Head of caudate nucleus (tissue), 42 donors: ENCODE data around the gene TXNDC12.
A peak's percentile ranks its signal among the peaks of the same experiment; 100 is the strongest.
"Not testable (repeated sequence)": the region's sequence is repeated elsewhere in the genome, so short reads cannot be mapped to it uniquely, and the experiment has no call there.

ENCODE experiments used
- DNase-seq, 42 donors: peaks; one replicate each; pipeline versions ENCODE4 v3.0.0 to v3.0.0-alpha.2; 2020 to 2021; ENCODE audit warnings: mixed read lengths in 7 of 42
- intact Hi-C: fragments of 100-400 bp; cut with DNase I; formaldehyde crosslinking; loops from one replicate; pipeline ENCODE4 v1.15.0; 2022

Gene TXNDC12

GRCh38 chr1:52007215-52008002, 47.6 kb downstream of the TXNDC12 start:
- DNase-seq, result no peak
- intact Hi-C loops, result no loop called here

DNA sequence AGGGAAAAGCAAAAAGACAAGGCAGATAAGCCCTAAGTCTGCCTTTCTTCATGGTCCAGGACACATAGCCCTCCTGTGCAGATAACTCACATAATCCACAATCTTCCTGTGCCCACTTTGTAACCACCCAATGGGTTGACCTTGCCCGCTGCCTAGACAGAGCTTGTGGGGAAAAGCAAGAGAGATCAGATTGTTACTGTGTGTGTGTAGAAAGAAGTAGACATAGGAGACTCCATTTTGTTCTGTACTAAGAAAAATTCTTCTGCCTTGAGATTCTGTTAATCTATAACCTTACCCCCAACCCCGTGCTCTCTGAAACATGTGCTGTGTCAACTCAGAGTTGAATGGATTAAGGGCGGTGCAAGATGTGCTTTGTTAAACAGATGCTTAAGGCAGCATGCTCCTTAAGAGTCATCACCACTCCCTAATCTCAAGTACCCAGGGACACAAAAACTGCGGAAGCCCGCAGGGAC, 48.9 kb downstream of the TXNDC12 start:
- DNase-seq, intact Hi-C loops: not testable (repeated sequence)

DNA sequence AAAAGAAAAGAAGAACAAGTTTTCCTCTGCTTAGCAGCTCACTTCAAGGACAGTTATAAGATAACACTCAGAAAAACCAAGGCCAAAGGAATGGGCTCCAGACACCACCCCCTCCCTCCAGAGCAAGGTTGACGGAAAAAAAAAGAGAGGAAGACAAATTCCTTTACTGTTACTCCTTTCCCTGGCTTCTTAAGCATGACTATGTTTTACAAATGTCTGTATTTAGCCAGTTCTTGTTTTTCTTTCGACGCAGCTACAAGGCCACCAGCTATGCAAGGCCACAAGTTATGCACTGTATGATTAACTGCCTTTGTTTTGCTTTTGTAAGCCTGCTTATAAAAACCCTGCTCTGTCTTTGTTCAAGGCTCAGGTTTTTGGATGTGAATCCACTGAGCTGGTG, 49.4 kb downstream of the TXNDC12 start:
- intact Hi-C loops, DNase-seq: not testable (repeated sequence)

- intact Hi-C loops, result loop anchor here (5.0 kb wide), 1 partner anchor 107 kb away; no protein-coding TSS in a partner anchor
- DNase-seq, result no peak
These were observed 51.1 kb downstream of the TXNDC12 start for GRCh38 chr1:52003877-52004276.

DNA sequence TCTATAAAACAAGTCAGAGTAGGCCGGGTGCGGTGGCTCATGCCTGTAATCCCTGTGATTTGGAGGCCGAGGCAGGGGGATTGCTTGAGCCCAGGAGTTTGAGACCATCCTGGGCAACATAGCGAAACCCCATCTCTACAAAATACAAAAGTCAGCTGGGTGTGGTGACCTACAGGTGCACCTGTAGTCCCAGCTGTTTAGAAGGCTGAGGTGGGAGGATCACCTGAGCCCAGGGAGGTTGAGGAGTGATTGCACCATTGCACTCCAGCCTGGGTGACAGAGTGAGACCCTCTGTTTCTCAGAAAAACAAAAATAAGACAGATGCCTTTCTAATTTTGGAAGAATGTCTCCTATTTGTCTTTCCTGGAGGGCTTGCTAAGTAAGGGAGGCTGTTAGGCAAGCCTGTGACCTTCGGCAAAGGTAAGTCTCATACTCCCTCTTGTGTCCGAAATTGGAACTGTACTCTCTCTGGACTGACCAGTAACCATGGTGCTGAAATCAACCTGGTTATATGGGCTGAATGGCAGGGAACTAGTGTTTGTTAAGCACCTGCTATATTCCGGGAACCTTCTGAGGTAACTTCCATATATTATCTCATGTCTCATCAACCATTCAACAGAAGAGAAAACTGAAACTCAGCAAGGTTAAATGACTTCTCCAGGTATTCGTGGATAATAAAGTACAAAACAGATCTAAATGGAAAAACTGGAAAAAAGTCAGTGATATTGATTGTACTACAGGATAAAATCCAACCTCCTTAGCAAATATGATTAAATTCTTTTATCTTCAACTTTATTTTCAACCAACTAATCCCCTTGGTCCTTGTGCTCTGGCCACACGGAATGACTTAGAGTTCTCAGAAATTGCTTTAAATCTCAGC, 52.7 kb downstream of the TXNDC12 start:
- DNase-seq, result peak in 31 of 42 donors; percentile 10 to 87 (median 50)
- intact Hi-C loops, result loop anchor here (5.0 kb wide), 1 partner anchor 105 kb away; no protein-coding TSS in a partner anchor

- DNase-seq, result no peak
- intact Hi-C loops, result no loop called here
These were observed 56.3 kb downstream of the TXNDC12 start for GRCh38 chr1:51998701-51999100.

DNA sequence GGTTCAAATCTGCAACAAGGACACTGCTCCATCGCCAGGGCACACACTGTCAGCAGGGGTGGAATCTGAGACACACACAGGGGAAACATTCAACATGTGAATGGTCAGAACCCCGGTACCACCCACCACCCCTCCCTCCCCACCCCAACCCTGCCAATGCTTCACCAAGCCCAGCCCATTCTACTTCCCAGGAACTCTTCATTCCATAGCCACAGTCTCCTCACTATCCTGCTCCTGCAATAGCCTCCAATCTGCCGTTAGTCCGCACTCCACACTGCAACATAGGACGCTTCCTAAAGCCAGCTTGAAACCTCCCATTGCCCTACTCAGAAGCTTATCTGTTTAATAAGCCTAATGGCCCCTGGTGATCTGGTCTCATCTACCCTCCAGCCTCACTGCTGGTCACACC, 57.0 kb downstream of the TXNDC12 start:
- intact Hi-C loops, result no loop called here
- DNase-seq, result no peak

GRCh38 chr1:51990478-51990965, 64.5 kb downstream of the TXNDC12 start, which contains the start of gene RAB3B:
RAB3B (minus strand) TSS chr1:51990700; CDS start chr1:51977117, 13,583 bp downstream.
- peak in 29 of 42 donors; percentile 5 to 51 (median 23) for DNase-seq
- intact Hi-C loops, result no loop called here

DNA sequence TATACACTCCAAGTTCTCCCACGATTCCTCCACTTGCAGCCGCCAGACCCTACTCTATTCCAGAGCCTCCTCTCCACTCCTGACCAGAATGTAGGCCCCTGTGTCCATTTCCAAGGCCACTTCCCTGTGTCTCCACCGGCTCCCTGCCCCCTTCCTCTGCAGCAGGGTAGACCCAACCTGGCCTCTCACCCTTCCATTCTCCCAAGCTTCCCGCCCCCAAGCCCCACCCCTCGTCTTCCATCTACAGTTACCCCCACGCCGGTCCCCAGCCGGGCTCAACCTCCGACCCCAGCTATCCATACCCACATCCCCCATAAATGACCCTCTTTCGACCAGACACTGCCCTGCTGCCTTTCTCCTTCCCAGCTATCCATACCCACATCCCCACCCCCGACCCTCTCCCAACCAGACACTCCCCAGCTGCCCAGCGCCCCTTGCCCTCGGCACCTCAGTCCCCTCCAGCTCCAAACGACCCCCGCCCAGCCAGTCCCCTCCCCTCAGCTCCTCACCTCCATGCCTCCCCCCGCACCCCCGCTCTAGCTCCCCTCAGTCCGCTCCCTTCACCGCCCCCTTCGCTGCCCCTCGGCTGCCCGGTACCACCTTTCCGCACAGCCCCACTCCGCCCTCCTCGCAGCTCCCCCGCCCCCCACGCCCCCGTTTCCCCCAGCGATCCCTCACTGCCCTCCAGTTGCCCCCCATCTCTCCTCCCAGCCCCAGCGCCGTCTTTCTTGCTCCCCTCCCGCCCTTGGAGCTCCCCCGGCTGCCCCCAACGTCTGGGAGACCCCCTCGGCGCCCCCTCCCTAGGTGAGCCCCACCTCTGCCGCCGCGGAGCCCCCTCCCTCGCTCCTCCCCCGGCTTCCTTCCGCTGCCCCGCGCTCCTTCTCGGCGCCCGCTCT, 65.2 kb downstream of the TXNDC12 start:
- intact Hi-C loops, result no loop called here
- DNase-seq, result no peak

- intact Hi-C loops, result no loop called here
- no peak for DNase-seq
These were observed 66.7 kb downstream of the TXNDC12 start for GRCh38 chr1:51988254-51988653.

GRCh38 chr1:51986718-51987117, 68.3 kb downstream of the TXNDC12 start:
- no peak for DNase-seq
- intact Hi-C loops, result no loop called here

DNA sequence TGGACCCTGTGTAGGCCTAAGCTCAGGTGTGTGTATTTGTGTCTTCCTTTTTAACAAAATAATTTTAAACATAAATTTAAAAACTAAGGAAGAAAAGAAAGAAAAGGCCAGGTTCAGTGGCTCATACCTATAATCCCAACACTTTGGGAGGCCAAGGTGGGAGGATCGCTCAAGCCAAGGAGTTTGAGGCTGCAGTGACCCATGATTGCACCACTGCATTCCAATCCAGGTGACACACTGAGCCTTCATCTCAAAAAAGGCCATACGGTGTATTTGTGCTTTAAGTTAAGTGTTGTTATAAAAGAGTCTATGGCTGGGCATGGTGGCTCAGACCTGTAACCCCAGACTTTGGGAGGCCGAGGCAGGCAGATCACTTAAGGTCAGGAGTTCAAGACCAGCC, 72.8 kb downstream of the TXNDC12 start:
- no peak for DNase-seq
- intact Hi-C loops, result no loop called here

GRCh38 chr1:51981555-51981954, 73.4 kb downstream of the TXNDC12 start:
- intact Hi-C loops, result no loop called here
- no peak for DNase-seq

- intact Hi-C loops, result no loop called here
- DNase-seq, result no peak
These were observed 76.9 kb downstream of the TXNDC12 start for GRCh38 chr1:51978099-51978498.

DNA sequence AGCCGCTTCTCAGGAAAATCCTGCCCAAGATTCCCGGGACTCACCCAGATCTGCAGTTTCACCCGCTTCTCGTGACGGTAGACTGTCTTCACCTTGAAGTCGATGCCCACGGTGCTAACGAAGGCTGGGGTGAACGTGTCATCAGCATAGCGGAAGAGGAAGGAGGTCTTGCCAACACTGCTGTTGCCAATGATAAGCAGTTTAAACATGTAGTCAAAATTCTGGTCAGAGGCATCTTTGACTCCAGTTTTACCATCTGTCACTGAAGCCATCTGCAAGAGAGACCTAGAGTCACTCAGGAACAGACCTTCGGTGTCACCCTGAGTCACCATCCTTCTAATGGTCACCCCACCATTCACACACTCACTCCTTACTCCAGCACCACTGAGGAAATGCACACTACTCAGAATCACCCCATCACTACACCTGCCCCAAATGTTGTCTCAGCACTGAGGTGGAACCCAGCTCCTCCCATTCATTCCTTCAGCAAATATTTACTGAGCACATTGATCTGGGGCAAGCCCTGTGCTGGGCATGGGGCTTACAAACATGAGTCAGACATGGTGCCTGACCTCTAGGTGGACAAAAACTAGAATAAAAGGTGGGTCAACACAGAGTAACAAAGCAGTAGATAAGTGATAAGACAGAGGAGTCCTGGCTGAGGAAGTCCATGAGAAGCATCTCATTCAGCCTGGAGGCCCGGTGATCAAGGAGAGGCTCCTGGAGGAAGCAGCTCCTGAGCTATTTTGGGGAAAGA, 78.0 kb downstream of the TXNDC12 start:
- DNase-seq, result no peak
- intact Hi-C loops, result no loop called here

GRCh38 chr1:51973587-51974474, 81.2 kb downstream of the TXNDC12 start:
- intact Hi-C loops, result no loop called here
- no peak for DNase-seq
